DOHH2 (cell line): ENCODE data around the gene OLFM1.

Experiments
- EZH2phosphoT487 ChIP-seq: fragments of 200-600 bp; sonication (generic); IDR thresholded peaks from 2 replicates; pipeline ENCODE4 v1.6.1; 2017; ENCODE audit warnings: borderline replicate concordance, mild to moderate bottlenecking, antibody characterized with exemption, low read length, moderate library complexity, mixed read lengths
- TF ChIP-seq, protein P1 (sequence below): fragments of 200-600 bp; sonication (generic); IDR thresholded peaks from one replicate; pipeline ENCODE4 v1.5.1; 2014; ENCODE audit warnings: antibody characterized with exemption, mild to moderate bottlenecking, low read depth, low read length; ENCODE audit not compliant: poor library complexity, severe bottlenecking

DNA sequence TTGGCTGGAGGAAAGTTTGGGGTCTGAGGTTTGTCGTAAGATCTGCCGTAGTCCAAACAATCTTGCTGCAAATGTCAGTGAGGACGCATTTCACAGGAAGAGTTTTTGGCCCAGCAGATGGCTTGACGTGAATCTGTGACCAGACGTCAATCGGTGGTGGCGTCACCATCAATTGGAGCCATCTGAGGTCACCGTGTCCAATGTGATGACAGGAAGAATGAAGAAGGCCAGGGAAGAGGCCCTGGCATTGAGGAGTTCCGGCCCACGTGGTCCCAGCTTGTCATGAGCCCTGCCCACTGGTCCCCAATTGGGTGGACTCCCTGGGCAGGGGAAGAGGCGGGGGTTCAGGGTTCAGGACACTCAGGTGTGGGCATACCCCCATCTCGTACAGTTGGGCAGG is 79.9 kb downstream of the OLFM1 start:
- TF ChIP-seq, protein P1, sequence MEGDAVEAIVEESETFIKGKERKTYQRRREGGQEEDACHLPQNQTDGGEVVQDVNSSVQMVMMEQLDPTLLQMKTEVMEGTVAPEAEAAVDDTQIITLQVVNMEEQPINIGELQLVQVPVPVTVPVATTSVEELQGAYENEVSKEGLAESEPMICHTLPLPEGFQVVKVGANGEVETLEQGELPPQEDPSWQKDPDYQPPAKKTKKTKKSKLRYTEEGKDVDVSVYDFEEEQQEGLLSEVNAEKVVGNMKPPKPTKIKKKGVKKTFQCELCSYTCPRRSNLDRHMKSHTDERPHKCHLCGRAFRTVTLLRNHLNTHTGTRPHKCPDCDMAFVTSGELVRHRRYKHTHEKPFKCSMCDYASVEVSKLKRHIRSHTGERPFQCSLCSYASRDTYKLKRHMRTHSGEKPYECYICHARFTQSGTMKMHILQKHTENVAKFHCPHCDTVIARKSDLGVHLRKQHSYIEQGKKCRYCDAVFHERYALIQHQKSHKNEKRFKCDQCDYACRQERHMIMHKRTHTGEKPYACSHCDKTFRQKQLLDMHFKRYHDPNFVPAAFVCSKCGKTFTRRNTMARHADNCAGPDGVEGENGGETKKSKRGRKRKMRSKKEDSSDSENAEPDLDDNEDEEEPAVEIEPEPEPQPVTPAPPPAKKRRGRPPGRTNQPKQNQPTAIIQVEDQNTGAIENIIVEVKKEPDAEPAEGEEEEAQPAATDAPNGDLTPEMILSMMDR, result no peak
- TF ChIP-seq EZH2phosphoT487, result no peak
